Neural crest cell (in vitro differentiated cells): Measurements from ENCODE around the gene CDH8. TPM values are rescaled to one million over a fixed set of nuclear protein-coding genes. Genes with fewer than 3 reads are reported as not detected.

ENCODE experiments used
- DNase-seq: peaks from one replicate; pipeline ENCODE4 v3.0.0; 2021; ENCODE audit warnings: low read depth, mixed read lengths, low spot score
- H3K27ac Mint-ChIP-seq: one replicate; pipeline ENCODE4 v1.8.0; 2021; ENCODE audit warnings: mild to moderate bottlenecking, mixed read lengths; ENCODE audit not compliant: unreplicated experiment
- H3K27me3 Mint-ChIP-seq: 2 replicates; pipeline ENCODE4 v1.8.0; 2021; ENCODE audit warnings: low read depth, mild to moderate bottlenecking, mixed read lengths
- H3K36me3 Mint-ChIP-seq: 2 replicates; pipeline ENCODE4 v1.8.0; 2021; ENCODE audit warnings: low read depth, mild to moderate bottlenecking, mixed read lengths
- H3K4me1 Mint-ChIP-seq: 2 replicates; pipeline ENCODE4 v1.8.0; 2021; ENCODE audit warnings: mixed read lengths
- H3K4me3 Mint-ChIP-seq: one replicate; pipeline ENCODE4 v1.8.0; 2021; ENCODE audit warnings: mild to moderate bottlenecking, mixed read lengths
- H3K9me3 Mint-ChIP-seq: 2 replicates; pipeline ENCODE4 v1.8.0; 2021; ENCODE audit warnings: mixed read lengths
- CTCF ChIP-seq: fragments of 200-600 bp; sonication (generic); conservative IDR thresholded peaks from 2 replicates; pipeline ENCODE4 v1.5.0; 2021; ENCODE audit warnings: antibody characterized with exemption, mild to moderate bottlenecking
- total RNA-seq: library from RNA; stranded (reverse); gene quantifications from 2 replicates; pipeline ENCODE4 v1.2.1, GENCODE V29; 2021

Gene CDH8
- total RNA-seq, 1 donor from 2014 or later = 7.1 TPM

GRCh38 chr16:62067981-62068380 is 31.7 kb upstream of the CDH8 start:
- no peaks in the 10 kb centered on the region for H3K4me1 Mint-ChIP-seq

GRCh38 chr16:62067182-62067581 is 30.9 kb upstream of the CDH8 start:
- H3K36me3 Mint-ChIP-seq = no peaks in the 10 kb centered on the region
- no peaks in the 10 kb centered on the region for H3K27me3 Mint-ChIP-seq
- peaks cover 3% of the 10 kb centered on the region for H3K9me3 Mint-ChIP-seq
- no peak for TF ChIP-seq CTCF
- no peak overlapping the region for H3K4me3 Mint-ChIP-seq
- H3K27ac Mint-ChIP-seq = no peak overlapping the region
- no peaks in the 10 kb centered on the region for H3K4me1 Mint-ChIP-seq
- no peak for DNase-seq

More at GRCh38 chr16:62067981-62068380, 31.7 kb upstream of the CDH8 start:
- Mint-ChIP-seq H3K36me3 (no peaks in the 10 kb centered on the region), H3K4me3 (no peak overlapping the region), H3K27me3 (no peaks in the 10 kb centered on the region), H3K9me3 (peaks cover 3% of the 10 kb centered on the region), H3K27ac (no peak overlapping the region)
- DNase-seq = no peak
- TF ChIP-seq CTCF = no peak

GRCh38 chr16:62066747-62067146 is 30.5 kb upstream of the CDH8 start:
- Mint-ChIP-seq H3K27ac (no peak overlapping the region), H3K27me3 (no peaks in the 10 kb centered on the region), H3K4me1 (no peaks in the 10 kb centered on the region), H3K4me3 (no peak overlapping the region), H3K36me3 (no peaks in the 10 kb centered on the region), H3K9me3 (peaks cover 3% of the 10 kb centered on the region)
- TF ChIP-seq CTCF = no peak
- no peak for DNase-seq

- H3K4me1 Mint-ChIP-seq = no peaks in the 10 kb centered on the region
- no peak overlapping the region for H3K27ac Mint-ChIP-seq
- peaks cover 3% of the 10 kb centered on the region for H3K9me3 Mint-ChIP-seq
- DNase-seq = no peak
- H3K36me3 Mint-ChIP-seq = no peaks in the 10 kb centered on the region
- peaks cover 6% of the 10 kb centered on the region for H3K27me3 Mint-ChIP-seq
- TF ChIP-seq CTCF = no peak
- H3K4me3 Mint-ChIP-seq = no peak overlapping the region
Observed at GRCh38 chr16:62064173-62064572, 27.9 kb upstream of the CDH8 start.

GRCh38 chr16:62060089-62060488 is 23.9 kb upstream of the CDH8 start:
- peaks cover 11% of the 10 kb centered on the region for H3K27me3 Mint-ChIP-seq

More at GRCh38 chr16:62060089-62060488, 23.9 kb upstream of the CDH8 start:
- H3K9me3 Mint-ChIP-seq = peaks cover 3% of the 10 kb centered on the region
- H3K27ac Mint-ChIP-seq = no peak overlapping the region
- H3K4me1 Mint-ChIP-seq = peaks cover 8% of the 10 kb centered on the region
- TF ChIP-seq CTCF = no peak
- H3K36me3 Mint-ChIP-seq = no peaks in the 10 kb centered on the region
- H3K4me3 Mint-ChIP-seq = no peak overlapping the region
- DNase-seq = no peak
